Gastrocnemius medialis (tissue), 4 donors: Measurements from ENCODE around the gene NELFB.

Source experiments
- CTCF ChIP-seq, 5 experiments: fragments of 450-650 bp in 3 of 5; fragments of 200-600 bp in 2 of 5; sonication (generic) in 2 of 5; IDR thresholded peaks in 4 of 5; conservative IDR thresholded peaks in 1 of 5; 1 replicate in 4 of 5; 2 replicates in 1 of 5; pipeline ENCODE4 v1.5.1; 2016 to 2019; ENCODE audit warnings: antibody characterized with exemption in 5 of 5, mild to moderate bottlenecking in 3 of 5, moderate library complexity in 3 of 5
- POLR2A ChIP-seq, 2 donors: fragments of 450-650 bp; IDR thresholded peaks; one replicate each; pipeline ENCODE4 v1.6.1; 2017; ENCODE audit warnings: antibody characterized with exemption in 2 of 2, mild to moderate bottlenecking in 2 of 2, moderate library complexity in 2 of 2

- peak in 4 of 5 experiments; percentile 24 to 55 (median 43) for TF ChIP-seq CTCF (IDR thresholded peaks at IDR 0.05 in 4 of 5, conservative IDR thresholded peaks at IDR 0.05 in 1 of 5)
- TF ChIP-seq POLR2A (IDR thresholded peaks at IDR 0.05): no peak
Observed at GRCh38 chr9:137302449-137303150, 47.5 kb downstream of the NELFB start.
